DOHH2 (cell line): Measurements from ENCODE around the gene ST3GAL5.

ENCODE experiments used
- CTCF ChIP-seq: fragments of 200-600 bp; sonication (generic); IDR thresholded peaks from one replicate; pipeline ENCODE4 v1.5.1; 2014; ENCODE audit warnings: antibody characterized with exemption, mild to moderate bottlenecking, low read depth, low read length; ENCODE audit not compliant: poor library complexity, severe bottlenecking
- EZH2phosphoT487 ChIP-seq: fragments of 200-600 bp; sonication (generic); IDR thresholded peaks from 2 replicates; pipeline ENCODE4 v1.6.1; 2017; ENCODE audit warnings: borderline replicate concordance, mild to moderate bottlenecking, antibody characterized with exemption, low read length, moderate library complexity, mixed read lengths

- TF ChIP-seq CTCF, result no peak
- no peak for TF ChIP-seq EZH2phosphoT487
These were observed 32.2 kb upstream of the ST3GAL5 start for GRCh38 chr2:85920810-85921545.
